SK-N-SH (cell line): Measurements from ENCODE around the gene PICK1.

Experiments used
- NFIC ChIP-seq: IDR thresholded peaks from 2 replicates; pipeline ENCODE4 v1.4.0; 2012; ENCODE audit warnings: borderline replicate concordance
- POLR2AphosphoS5 ChIP-seq: IDR thresholded peaks from 2 replicates; pipeline ENCODE4 v1.6.1; 2012; ENCODE audit warnings: low read depth, low read length
- YY1 ChIP-seq: IDR thresholded peaks from 2 replicates; pipeline ENCODE4 v1.4.0; 2012; ENCODE audit warnings: low read depth, mild to moderate bottlenecking
- TF ChIP-seq, protein P1 (sequence below): fragments of 200-600 bp; sonication (generic); IDR thresholded peaks from 2 replicates; pipeline ENCODE4 v1.6.1; 2017; ENCODE audit warnings: antibody characterized with exemption, mild to moderate bottlenecking, moderate library complexity

GRCh38 chr22:38030311-38031133 lies 26.7 kb upstream of the PICK1 start:
- TF ChIP-seq, protein P1, sequence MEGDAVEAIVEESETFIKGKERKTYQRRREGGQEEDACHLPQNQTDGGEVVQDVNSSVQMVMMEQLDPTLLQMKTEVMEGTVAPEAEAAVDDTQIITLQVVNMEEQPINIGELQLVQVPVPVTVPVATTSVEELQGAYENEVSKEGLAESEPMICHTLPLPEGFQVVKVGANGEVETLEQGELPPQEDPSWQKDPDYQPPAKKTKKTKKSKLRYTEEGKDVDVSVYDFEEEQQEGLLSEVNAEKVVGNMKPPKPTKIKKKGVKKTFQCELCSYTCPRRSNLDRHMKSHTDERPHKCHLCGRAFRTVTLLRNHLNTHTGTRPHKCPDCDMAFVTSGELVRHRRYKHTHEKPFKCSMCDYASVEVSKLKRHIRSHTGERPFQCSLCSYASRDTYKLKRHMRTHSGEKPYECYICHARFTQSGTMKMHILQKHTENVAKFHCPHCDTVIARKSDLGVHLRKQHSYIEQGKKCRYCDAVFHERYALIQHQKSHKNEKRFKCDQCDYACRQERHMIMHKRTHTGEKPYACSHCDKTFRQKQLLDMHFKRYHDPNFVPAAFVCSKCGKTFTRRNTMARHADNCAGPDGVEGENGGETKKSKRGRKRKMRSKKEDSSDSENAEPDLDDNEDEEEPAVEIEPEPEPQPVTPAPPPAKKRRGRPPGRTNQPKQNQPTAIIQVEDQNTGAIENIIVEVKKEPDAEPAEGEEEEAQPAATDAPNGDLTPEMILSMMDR, result no peak
- TF ChIP-seq YY1 (no peak), POLR2AphosphoS5 (no peak), NFIC (no peak)
